HCT116 (cell line): ENCODE measurements around the gene MEOX1. TPM values are rescaled to one million over a fixed set of nuclear protein-coding genes. Genes with fewer than 3 reads are reported as not detected.
A peak's percentile ranks its signal among the peaks of the same experiment; 100 is the strongest.

Experiments
- ATAC-seq: fragments of 200-7000 bp; cut with Tn5 transposase; 2 replicates; pipeline ENCODE4 v1.9.1; 2020; ENCODE audit warnings: mild to moderate bottlenecking, moderate library complexity
- BruUV-seq: library from RNA; stranded (reverse); fragments of 400-500 nt; replicated peaks from 2 replicates; lab custom pipeline; 2021; lab: Mats Ljungman, UMichigan
- CTCF ChIA-PET: fragments of 300-600 bp; sonication (Branson Sonifier 250); formaldehyde crosslinking; loops from one replicate; lab custom pipeline; 2021; ENCODE audit warnings: antibody characterized with exemption; lab: Charles Lee
- POLR2A ChIA-PET: fragments of 300-600, 350-600 bp; sonication (Branson Sonifier 250); formaldehyde crosslinking; loops from one replicate; lab custom pipeline; 2021; ENCODE audit warnings: antibody characterized with exemption; lab: Charles Lee
- RAD21 ChIA-PET, 2 experiments: fragments of 300-600 bp; sonication (Branson Sonifier 250); formaldehyde crosslinking; loops; one replicate each; lab custom pipeline; 2023; ENCODE audit warnings: low total read pairs in 2 of 2; ENCODE audit not compliant: uncharacterized antibody in 2 of 2, unreplicated experiment in 2 of 2, low non-redundant PET in 1 of 2; lab: Charles Lee
- DNase-seq: peaks from one replicate; pipeline ENCODE4 v3.0.0-alpha.2; 2010; ENCODE audit warnings: low read depth, low spot score
- H2AFZ ChIP-seq: fragments of 200-600 bp; shearing (Covaris generic), sonication (generic); 2 replicates; pipeline ENCODE4 v1.6.1; 2017; ENCODE audit warnings: low read depth, mixed run types, mixed read lengths, antibody characterized with exemption, low read length; ENCODE audit not compliant: poor library complexity, severe bottlenecking
- H3K27ac ChIP-seq: 2 replicates; pipeline ENCODE4 v1.5.1; 2012; ENCODE audit warnings: low read depth, low read length
- H3K27me3 ChIP-seq: fragments of 200-600 bp; sonication (generic); 2 replicates; pipeline ENCODE4 v1.6.1; 2016; ENCODE audit warnings: mixed run types, low read length, mixed read lengths; ENCODE audit not compliant: insufficient read depth
- H3K36me3 ChIP-seq, 2 experiments: fragments of 200-500 bp in 1 of 2; fragments of 200-600 bp in 1 of 2; sonication (Bioruptor generic) in 1 of 2; sonication (generic) in 1 of 2; 2 replicates each; pipeline versions ENCODE4 v1.5.1 to v1.6.1; 2014 to 2016; ENCODE audit warnings: low read length in 2 of 2, inconsistent platforms in 1 of 2, mixed read lengths in 1 of 2, mixed run types in 1 of 2; ENCODE audit not compliant: insufficient read depth in 2 of 2, control insufficient read depth in 1 of 2
- H3K4me1 ChIP-seq, 2 experiments: fragments of 200-600 bp in 1 of 2; sonication (generic) in 1 of 2; 2 replicates each; pipeline versions ENCODE4 v1.5.1 to v1.6.1; 2012 to 2017; ENCODE audit warnings: low read length in 2 of 2, inconsistent platforms in 1 of 2, mild to moderate bottlenecking in 1 of 2, mixed read lengths in 1 of 2, mixed run types in 1 of 2, moderate library complexity in 1 of 2; ENCODE audit not compliant: insufficient read depth in 2 of 2, control insufficient read depth in 1 of 2
- H3K4me2 ChIP-seq: fragments of 200-600 bp; sonication (generic); 2 replicates; pipeline ENCODE4 v1.6.1; 2017; ENCODE audit warnings: mixed run types, low read length, mixed read lengths
- H3K4me3 ChIP-seq, 2 experiments: fragments of 200-600 bp in 1 of 2; sonication (generic) in 1 of 2; replicated peaks in 1 of 2; 2 replicates each; pipeline ENCODE4 v1.5.1; 2011 to 2016; ENCODE audit warnings: low read length in 2 of 2, control low read depth in 1 of 2, low read depth in 1 of 2, mild to moderate bottlenecking in 1 of 2, mixed read lengths in 1 of 2, mixed run types in 1 of 2
- H3K79me2 ChIP-seq: fragments of 200-600 bp; sonication (generic); 2 replicates; pipeline ENCODE4 v1.6.1; 2017; ENCODE audit warnings: mild to moderate bottlenecking, mixed run types, low read length, moderate library complexity, mixed read lengths; ENCODE audit not compliant: insufficient read depth
- H3K9ac ChIP-seq: fragments of 200-600 bp; sonication (generic); 2 replicates; pipeline ENCODE4 v1.6.1; 2016; ENCODE audit warnings: low read length, mixed read lengths
- H3K9me2 ChIP-seq: fragments of 200-600 bp; sonication (generic), shearing (Covaris generic); 2 replicates; pipeline ENCODE4 v1.6.1; 2017; ENCODE audit warnings: mixed run types, mild to moderate bottlenecking, moderate library complexity; ENCODE audit not compliant: insufficient read depth
- H3K9me3 ChIP-seq, 2 experiments: fragments of 200-500 bp in 1 of 2; fragments of 200-600 bp in 1 of 2; sonication (Bioruptor generic) in 1 of 2; sonication (generic) in 1 of 2; 2 replicates each; pipeline ENCODE4 v1.6.1; 2014 to 2017; ENCODE audit warnings: low read length in 2 of 2, mixed read lengths in 2 of 2, inconsistent platforms in 1 of 2, low read depth in 1 of 2, mild to moderate bottlenecking in 1 of 2, mixed run types in 1 of 2, moderate library complexity in 1 of 2; ENCODE audit not compliant: control insufficient read depth in 1 of 2, insufficient read depth in 1 of 2
- H4K20me1 ChIP-seq: fragments of 200-600 bp; sonication (generic), shearing (Covaris generic); 2 replicates; pipeline ENCODE4 v1.6.1; 2017; ENCODE audit warnings: mixed run types, mild to moderate bottlenecking, moderate library complexity; ENCODE audit not compliant: insufficient read depth
- ATF3 ChIP-seq: IDR thresholded peaks from 2 replicates; pipeline ENCODE4 v1.6.1; 2012
- CEBPB ChIP-seq: IDR thresholded peaks from 2 replicates; pipeline ENCODE4 v1.6.1; 2012; ENCODE audit warnings: low read depth
- CTCF ChIP-seq, 3 experiments: fragments of 200-600 bp in 1 of 3; sonication (generic) in 1 of 3; IDR thresholded peaks in 2 of 3; conservative IDR thresholded peaks in 1 of 3; 2 replicates each; pipeline ENCODE4 v1.5.1; 2012 to 2017; ENCODE audit warnings: low read depth in 2 of 3, low read length in 2 of 3, antibody characterized with exemption in 1 of 3, borderline replicate concordance in 1 of 3, control low read depth in 1 of 3, mild to moderate bottlenecking in 1 of 3, mixed read lengths in 1 of 3, mixed run types in 1 of 3, moderate library complexity in 1 of 3; ENCODE audit not compliant: insufficient read depth in 1 of 3
- ELF1 ChIP-seq: IDR thresholded peaks from 2 replicates; pipeline ENCODE4 v1.6.1; 2012; ENCODE audit warnings: low read depth, borderline replicate concordance
- EZH2 ChIP-seq: fragments of 200-600 bp; sonication (generic); IDR thresholded peaks from 2 replicates; pipeline ENCODE4 v1.6.1; 2017; ENCODE audit warnings: antibody characterized with exemption, mixed run types
- JUND ChIP-seq: IDR thresholded peaks from 2 replicates; pipeline ENCODE4 v1.6.1; 2012
- RAD21 ChIP-seq: IDR thresholded peaks from 2 replicates; pipeline ENCODE4 v1.6.1; 2012; ENCODE audit warnings: low read depth, mild to moderate bottlenecking
- SRF ChIP-seq: IDR thresholded peaks from 2 replicates; pipeline ENCODE4 v1.6.1; 2012; ENCODE audit warnings: low read depth
- ZFX ChIP-seq: fragments of 450-650 bp; IDR thresholded peaks from 2 replicates; pipeline ENCODE4 v1.6.1; 2017
- ZNF274 ChIP-seq: fragments of 200-500 bp; sonication (Bioruptor generic); IDR thresholded peaks from 2 replicates; pipeline ENCODE4 v1.6.1; 2014; ENCODE audit warnings: mild to moderate bottlenecking, low read depth, low read length, inconsistent platforms
- intact Hi-C: fragments of 100-400 bp; cut with micrococcal nuclease; formaldehyde crosslinking; loops from 2 replicates; pipeline ENCODE4 v1.10.0; 2022
- total RNA-seq: library from RNA; stranded (reverse); gene quantifications from one replicate; pipeline ENCODE4 v1.2.1, GENCODE V29; 2021; ENCODE audit not compliant: unreplicated experiment

Gene MEOX1
- total RNA-seq, 1 experiment from 2014 or later = not detected

GRCh38 chr17:43674394-43674793 is 12.7 kb upstream of the MEOX1 start:
- ChIA-PET CTCF (interaction anchor here (0.6 to 1.4 kb wide), 8 partner anchors 9 to 190 kb away, joined by 3 to 5 read pairs (median 3); partner anchors contain the start of gene DHX8), RAD21 (interaction anchor here (0.6 to 1.6 kb wide), 6 partner anchors 95 to 144 kb away, joined by 3 to 26 read pairs (median 4); no protein-coding TSS in a partner anchor), POLR2A (interaction anchor here (1.1 to 1.2 kb wide), 2 partner anchors 98 to 100 kb away, joined by 3 to 7 read pairs; no protein-coding TSS in a partner anchor)
- Histone ChIP-seq H3K4me3 (no peak overlapping the region), H3K4me2 (no peak overlapping the region), H3K9me2 (no peaks in the 10 kb centered on the region), H3K36me3 (no peaks in the 10 kb centered on the region), H3K9ac (no peak overlapping the region), H3K79me2 (no peaks in the 10 kb centered on the region), H3K4me1 (peaks cover 0 to 16% of the 10 kb centered on the region in 2 experiments; a peak in 3 of 4 replicates), H3K27ac (no peak overlapping the region), H2AFZ (no peak overlapping the region), H3K9me3 (no peaks in the 10 kb centered on the region), H3K27me3 (no peaks in the 10 kb centered on the region), H4K20me1 (no peaks in the 10 kb centered on the region)
- DNase-seq (no peak), ATAC-seq (no peak)
- no TSS peak for BruUV-seq
- no peak for TF ChIP-seq ZFX
- intact Hi-C loops = loop anchor here (1.0 kb wide), 1 partner anchor 98 kb away; no protein-coding TSS in a partner anchor

- Histone ChIP-seq H4K20me1 (no peaks in the 10 kb centered on the region), H3K9me2 (no peaks in the 10 kb centered on the region), H3K4me3 (no peak overlapping the region), H3K79me2 (no peaks in the 10 kb centered on the region), H2AFZ (no peak overlapping the region), H3K9me3 (no peaks in the 10 kb centered on the region), H3K4me1 (peaks cover 0 to 16% of the 10 kb centered on the region in 2 experiments; a peak in 3 of 4 replicates), H3K27me3 (no peaks in the 10 kb centered on the region), H3K27ac (no peak overlapping the region), H3K9ac (no peak overlapping the region), H3K4me2 (no peak overlapping the region), H3K36me3 (no peaks in the 10 kb centered on the region)
- TF ChIP-seq CEBPB = no peak
- no peak for TF ChIP-seq ZNF274
- peak; percentile 93 for TF ChIP-seq RAD21
- TF ChIP-seq JUND = no peak
- TF ChIP-seq SRF = no peak
- TF ChIP-seq ATF3 = no peak
- no peak for TF ChIP-seq EZH2
- TF ChIP-seq CTCF (IDR thresholded peaks at IDR 0.05 in 2 of 3, conservative IDR thresholded peaks at IDR 0.05 in 1 of 3; ENCODE audit: borderline replicate concordance in 1 of 3, insufficient read depth in 1 of 3, low read depth in 2 of 3, low read length in 2 of 3) = peak; percentile 90 to 96 (median 92)
- no peak for TF ChIP-seq ELF1
- no TSS peak for BruUV-seq
- RAD21 ChIA-PET = interaction anchor here (0.6 to 1.6 kb wide), 6 partner anchors 94 to 143 kb away, joined by 3 to 26 read pairs (median 4); no protein-coding TSS in a partner anchor
- peak; percentile 49 for DNase-seq
- peak; percentile 75 for ATAC-seq
- POLR2A ChIA-PET = interaction anchor here (1.1 to 1.2 kb wide), 2 partner anchors 98 to 100 kb away, joined by 3 to 7 read pairs; no protein-coding TSS in a partner anchor
- intact Hi-C loops = loop anchor here (1.0 kb wide), 1 partner anchor 97 kb away; no protein-coding TSS in a partner anchor
- CTCF ChIA-PET = interaction anchor here (0.6 to 1.4 kb wide), 12 partner anchors 8 to 190 kb away, joined by 3 to 5 read pairs (median 3); partner anchors contain the start of gene DHX8
Measured at GRCh38 chr17:43673516-43674323, 12.0 kb upstream of the MEOX1 start.
